ENCODE measurements around the gene FSD1L. TPM values are rescaled to one million over a fixed set of nuclear protein-coding genes. Genes with fewer than 3 reads are reported as not detected.
"Not testable (repeated sequence)": the region's sequence is repeated elsewhere in the genome, so short reads cannot be mapped to it uniquely, and the experiment has no call there.

FSD1L gene
- total and polyA plus RNA-seq, 2 of the 13 experiments (the other 11 are each of a cell fraction or from before 2014, with no cell fraction given) = 4.1 to 5.1 TPM

GRCh38 chr9:105520992-105521391 is 73.2 kb downstream of the FSD1L start:
- DNase-seq (ENCODE audit: low spot score); H3K27me3 ChIP-seq (ENCODE audit: control insufficient read depth in 1 of 2, insufficient read depth in 2 of 2, low read length in 2 of 2); H3K79me2 ChIP-seq (ENCODE audit: insufficient read depth, low read length); H3K27ac ChIP-seq (ENCODE audit: extremely low read length, insufficient read depth, low read length); FAIRE-seq; H2AFZ ChIP-seq (ENCODE audit: low read length); H3K36me3 ChIP-seq (replicated peaks in 1 of 2; ENCODE audit: control insufficient read depth in 1 of 2, insufficient read depth in 2 of 2, low read length in 2 of 2); H3K9ac ChIP-seq (ENCODE audit: insufficient read depth, low read depth, low read length); BruUV-seq (replicated peaks); ATAC-seq; H3K4me3 ChIP-seq (replicated peaks in 1 of 3; ENCODE audit: insufficient read depth in 1 of 3, low read depth in 2 of 3, low read length in 3 of 3); H3K4me2 ChIP-seq (ENCODE audit: low read depth, low read length); POLR2A ChIA-PET; in situ Hi-C loops (cut with HindIII; ENCODE audit: extremely low pct_ligation_motif_present, low pct_unique_long_range_greater_than_20kb); intact Hi-C loops (cut with micrococcal nuclease; ENCODE audit: unreplicated experiment); H3K9me3 ChIP-seq (ENCODE audit: low read length); H4K20me1 ChIP-seq (ENCODE audit: insufficient read depth, low read length); H3K4me1 ChIP-seq (ENCODE audit: insufficient read depth, low read length); CTCF ChIA-PET (ENCODE audit: low intra/inter-chr PET ratio, low total read pairs): not testable (repeated sequence)
- WGBS (ENCODE audit: low lambda C conversion rate) = 98% methylated on average over 6 of the region's 6 CpGs

- CTCF ChIA-PET (ENCODE audit: low intra/inter-chr PET ratio, low total read pairs); FAIRE-seq; ATAC-seq; H3K27me3 ChIP-seq (ENCODE audit: control insufficient read depth in 1 of 2, insufficient read depth in 2 of 2, low read length in 2 of 2); H3K4me3 ChIP-seq (replicated peaks in 1 of 3; ENCODE audit: insufficient read depth in 1 of 3, low read depth in 2 of 3, low read length in 3 of 3); H3K4me2 ChIP-seq (ENCODE audit: low read depth, low read length); H2AFZ ChIP-seq (ENCODE audit: low read length); H3K36me3 ChIP-seq (replicated peaks in 1 of 2; ENCODE audit: control insufficient read depth in 1 of 2, insufficient read depth in 2 of 2, low read length in 2 of 2); H3K9me3 ChIP-seq (ENCODE audit: low read length); POLR2A ChIA-PET; H3K9ac ChIP-seq (ENCODE audit: insufficient read depth, low read depth, low read length); intact Hi-C loops (cut with micrococcal nuclease; ENCODE audit: unreplicated experiment); H4K20me1 ChIP-seq (ENCODE audit: insufficient read depth, low read length); H3K79me2 ChIP-seq (ENCODE audit: insufficient read depth, low read length); DNase-seq (ENCODE audit: low spot score); H3K4me1 ChIP-seq (ENCODE audit: insufficient read depth, low read length); H3K27ac ChIP-seq (ENCODE audit: extremely low read length, insufficient read depth, low read length); in situ Hi-C loops (cut with HindIII; ENCODE audit: extremely low pct_ligation_motif_present, low pct_unique_long_range_greater_than_20kb): not testable (repeated sequence)
- WGBS (ENCODE audit: low lambda C conversion rate) = 95% methylated on average over 8 of the region's 10 CpGs
- BruUV-seq (replicated peaks) = TSS peak; percentile 20
Observed at GRCh38 chr9:105522618-105523385, 75.0 kb downstream of the FSD1L start.

GRCh38 chr9:105531530-105531929 is 83.7 kb downstream of the FSD1L start:
- no peak for DNase-seq (ENCODE audit: low spot score)
- H3K4me3 ChIP-seq (replicated peaks in 1 of 3; ENCODE audit: insufficient read depth in 1 of 3, low read depth in 2 of 3, low read length in 3 of 3) = no peak overlapping the region
- no peak overlapping the region for H2AFZ ChIP-seq (ENCODE audit: low read length)
- H3K27me3 ChIP-seq (ENCODE audit: control insufficient read depth in 1 of 2, insufficient read depth in 2 of 2, low read length in 2 of 2) = no peaks in the 10 kb centered on the region
- in situ Hi-C loops (cut with HindIII; ENCODE audit: extremely low pct_ligation_motif_present, low pct_unique_long_range_greater_than_20kb) (no loop called here), intact Hi-C loops (cut with micrococcal nuclease; ENCODE audit: unreplicated experiment) (no loop called here)
- no peaks in the 10 kb centered on the region for H3K79me2 ChIP-seq (ENCODE audit: insufficient read depth, low read length)
- H3K9me3 ChIP-seq (ENCODE audit: low read length) = no peaks in the 10 kb centered on the region
- no TSS peak for BruUV-seq (replicated peaks)
- 94% methylated on average over 3 of the region's 3 CpGs for WGBS (ENCODE audit: low lambda C conversion rate)
- peaks cover 0 to 3% of the 10 kb centered on the region in 2 experiments; a peak in 1 of 5 replicates for H3K36me3 ChIP-seq (replicated peaks in 1 of 2; ENCODE audit: control insufficient read depth in 1 of 2, insufficient read depth in 2 of 2, low read length in 2 of 2)
- POLR2A ChIA-PET = no interaction called here
- H3K4me1 ChIP-seq (ENCODE audit: insufficient read depth, low read length) = 0 out of 2 replicates have a peak, but pooled peaks cover 6% of the 10 kb centered on the region
- no peak for ATAC-seq
- H3K4me2 ChIP-seq (ENCODE audit: low read depth, low read length) = no peak overlapping the region
- H3K9ac ChIP-seq (ENCODE audit: insufficient read depth, low read depth, low read length) = no peak overlapping the region
- no peak for FAIRE-seq
- CTCF ChIA-PET (ENCODE audit: low intra/inter-chr PET ratio, low total read pairs) = no interaction called here
- no peaks in the 10 kb centered on the region for H4K20me1 ChIP-seq (ENCODE audit: insufficient read depth, low read length)
- H3K27ac ChIP-seq (ENCODE audit: extremely low read length, insufficient read depth, low read length) = no peak overlapping the region
- TF ChIP-seq ZNF574 (CRISPR knock-in tag; IDR thresholded peaks at IDR 0.05) = no peak
- TF ChIP-seq ZNF136 (CRISPR knock-in tag; IDR thresholded peaks at IDR 0.05; ENCODE audit: low read depth) = no peak
- TF ChIP-seq RAD21 (CRISPR knock-in tag; IDR thresholded peaks at IDR 0.05) = no peak
- no peak for TF ChIP-seq NCOA1 (CRISPR knock-in tag; IDR thresholded peaks at IDR 0.05)
- no peak for TF ChIP-seq ZBTB2 (CRISPR knock-in tag; IDR thresholded peaks at IDR 0.05; ENCODE audit: low read depth)
- no peak for TF ChIP-seq ZNF160 (CRISPR knock-in tag; IDR thresholded peaks at IDR 0.05)

All from HepG2 (cell line).